Activated naive CD8-positive, alpha-beta T cell treated with anti-CD3 and anti-CD28 coated beads, Interleukin-2, amount 10 ng/mL, durations not matched to agents 7 days and 5 days (primary cell): ENCODE data around the gene PRMT5. TPM values are rescaled to one million over a fixed set of nuclear protein-coding genes. Genes with fewer than 3 reads are reported as not detected.

Experiments used
- ATAC-seq: fragments of 150-1000 bp; cut with Tn5 transposase; one replicate; pipeline ENCODE4 v1.10.0; 2021; ENCODE audit warnings: low read depth, moderate library complexity
- POLR2A ChIA-PET: fragments of 350-600 bp; sonication (Branson Sonifier 250); formaldehyde crosslinking; loops from one replicate; lab custom pipeline; 2021; ENCODE audit warnings: antibody characterized with exemption; lab: Charles Lee
- DNase-seq: peaks from one replicate; pipeline ENCODE4 v3.0.0; 2021
- H3K27ac Mint-ChIP-seq: one replicate; pipeline ENCODE4 v1.8.0; 2022; ENCODE audit warnings: mild to moderate bottlenecking, mixed read lengths
- H3K27me3 Mint-ChIP-seq: one replicate; pipeline ENCODE4 v1.8.0; 2022; ENCODE audit warnings: mild to moderate bottlenecking, moderate library complexity, mixed read lengths
- H3K36me3 Mint-ChIP-seq: one replicate; pipeline ENCODE4 v1.8.0; 2021; ENCODE audit warnings: mild to moderate bottlenecking, mixed read lengths
- H3K4me1 Mint-ChIP-seq: one replicate; pipeline ENCODE4 v1.8.0; 2021; ENCODE audit warnings: mixed read lengths
- H3K4me3 Mint-ChIP-seq: one replicate; pipeline ENCODE4 v1.8.0; 2022; ENCODE audit warnings: mild to moderate bottlenecking, moderate library complexity, mixed read lengths
- H3K9me3 Mint-ChIP-seq: one replicate; pipeline ENCODE4 v1.8.0; 2021; ENCODE audit warnings: mixed read lengths
- total RNA-seq, 2 experiments: library from RNA; stranded (reverse); gene quantifications; one replicate each; pipeline ENCODE4 v1.2.3, GENCODE V29; 2021

The PRMT5 gene
- total RNA-seq, 2 experiments from 2014 or later: 35.7 to 40.1 TPM

DNA sequence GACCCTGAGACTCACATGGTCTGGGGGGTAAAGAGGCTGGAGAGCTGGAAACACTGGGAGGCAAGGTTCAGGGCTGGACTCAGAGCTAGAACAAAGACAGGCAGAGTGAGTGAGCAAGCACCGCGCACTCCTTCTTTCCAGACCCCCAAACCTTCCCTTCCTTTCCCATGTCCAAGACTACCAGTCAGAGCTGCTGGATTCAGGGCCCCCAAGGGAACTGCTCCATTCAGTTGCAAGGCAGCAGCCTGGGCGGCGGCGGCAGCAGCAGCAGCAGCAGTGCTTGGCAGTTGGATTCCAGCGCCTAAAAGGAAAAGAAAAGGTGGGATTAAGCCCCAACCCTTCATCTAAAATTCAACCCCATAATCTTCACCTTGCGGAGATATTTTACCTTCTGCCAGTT, 27.4 kb downstream of the PRMT5 start:
- POLR2A ChIA-PET: interaction anchor here (0.6 to 1.2 kb wide), 7 partner anchors 12 to 389 kb away, joined by 3 read pairs; partner anchors contain the start of gene LRP10
- Mint-ChIP-seq H3K27ac (no peak overlapping the region), H3K9me3 (no peaks in the 10 kb centered on the region), H3K4me1 (peaks cover 15% of the 10 kb centered on the region), H3K27me3 (no peaks in the 10 kb centered on the region), H3K36me3 (peaks cover 26% of the 10 kb centered on the region), H3K4me3 (no peak overlapping the region)
- DNase-seq (no peak), ATAC-seq (no peak)

DNA sequence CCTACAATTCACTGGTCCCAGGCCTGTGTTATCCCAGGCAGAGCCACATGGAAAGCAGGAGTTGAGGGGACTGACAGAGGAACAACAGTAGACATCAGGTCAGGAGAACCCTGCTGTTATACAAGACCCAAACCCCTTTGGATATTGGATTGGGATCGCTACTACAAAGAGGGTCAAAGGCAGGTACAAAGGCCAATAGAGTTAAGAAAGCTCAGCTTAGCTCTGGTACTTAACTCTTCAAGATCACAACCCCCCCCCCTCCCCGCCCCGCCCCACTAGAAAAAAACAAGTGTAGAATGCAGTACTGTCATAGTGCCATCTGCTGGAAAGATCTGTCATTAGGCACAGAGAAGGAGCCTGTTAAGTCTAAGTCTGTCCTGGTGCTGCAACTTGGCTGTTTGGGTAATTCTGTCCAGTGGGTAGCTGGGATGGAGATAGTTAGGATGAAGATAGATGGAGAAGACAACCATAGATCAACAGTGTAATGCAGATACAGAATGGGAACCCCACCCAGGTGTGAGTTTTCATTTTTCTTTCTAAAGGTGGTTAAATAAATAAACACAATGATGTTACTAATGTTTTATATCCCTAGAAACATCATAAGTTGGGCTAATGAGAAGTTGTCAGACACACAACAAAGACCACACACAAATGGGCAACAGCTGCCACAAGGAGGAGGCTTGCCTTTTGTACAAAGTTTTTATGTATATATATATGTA, 28.9 kb downstream of the PRMT5 start:
- H3K4me3 Mint-ChIP-seq: no peak overlapping the region
- no peak for DNase-seq
- ATAC-seq: peak; percentile 75
- H3K4me1 Mint-ChIP-seq: peaks cover 15% of the 10 kb centered on the region
- peaks cover 24% of the 10 kb centered on the region for H3K36me3 Mint-ChIP-seq
- no peaks in the 10 kb centered on the region for H3K9me3 Mint-ChIP-seq
- peak overlapping the region; percentile 31 for H3K27ac Mint-ChIP-seq
- H3K27me3 Mint-ChIP-seq: no peaks in the 10 kb centered on the region
- POLR2A ChIA-PET: interaction anchor here (0.7 to 1.5 kb wide), 6 partner anchors 14 to 330 kb away, joined by 3 to 7 read pairs (median 3); partner anchors contain the start of gene RBM23

DNA sequence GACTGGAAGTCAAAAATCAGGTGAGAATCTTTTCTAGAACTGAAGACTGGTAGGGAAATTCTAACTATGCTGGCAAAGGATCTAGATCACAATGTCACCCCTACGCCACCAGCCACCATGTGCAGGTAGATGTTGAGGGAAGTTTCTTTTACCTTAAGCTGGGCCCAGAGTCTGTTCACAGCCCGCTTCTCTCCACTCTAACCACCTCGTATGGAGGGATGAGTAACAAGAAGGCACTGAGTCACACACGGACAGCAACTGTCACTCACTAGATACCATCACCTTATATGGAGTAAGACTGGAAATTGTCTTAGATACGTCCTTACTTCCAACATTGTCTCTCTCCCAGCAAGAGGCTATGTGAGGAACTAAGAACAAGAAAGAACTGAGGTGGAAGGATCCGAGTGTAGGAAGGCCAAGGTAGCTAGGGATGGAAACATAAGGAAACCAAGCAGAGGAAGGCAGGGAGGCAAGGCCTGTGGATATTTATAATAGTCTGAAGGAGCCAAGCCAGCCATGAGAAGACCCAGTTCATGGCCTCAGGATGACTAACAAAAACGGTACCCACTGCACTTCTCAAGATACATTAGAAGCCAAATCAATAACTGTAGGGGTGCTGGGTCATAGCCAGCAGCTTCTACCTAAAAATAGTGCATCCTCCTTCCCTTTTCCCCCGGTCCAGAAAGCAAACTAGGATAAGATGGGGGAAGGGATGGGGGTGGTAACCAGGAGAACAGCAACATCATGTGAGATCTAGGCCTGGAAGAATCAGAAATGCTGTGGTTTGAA, 30.7 kb downstream of the PRMT5 start:
- DNase-seq (no peak), ATAC-seq (no peak)
- H3K27ac Mint-ChIP-seq: no peak overlapping the region
- H3K36me3 Mint-ChIP-seq: peaks cover 24% of the 10 kb centered on the region
- H3K9me3 Mint-ChIP-seq: no peaks in the 10 kb centered on the region
- peaks cover 15% of the 10 kb centered on the region for H3K4me1 Mint-ChIP-seq
- no peak overlapping the region for H3K4me3 Mint-ChIP-seq
- no peaks in the 10 kb centered on the region for H3K27me3 Mint-ChIP-seq
- POLR2A ChIA-PET: interaction anchor here (0.6 to 1.4 kb wide), 3 partner anchors 9 to 71 kb away, joined by 3 read pairs; no protein-coding TSS in a partner anchor

DNA sequence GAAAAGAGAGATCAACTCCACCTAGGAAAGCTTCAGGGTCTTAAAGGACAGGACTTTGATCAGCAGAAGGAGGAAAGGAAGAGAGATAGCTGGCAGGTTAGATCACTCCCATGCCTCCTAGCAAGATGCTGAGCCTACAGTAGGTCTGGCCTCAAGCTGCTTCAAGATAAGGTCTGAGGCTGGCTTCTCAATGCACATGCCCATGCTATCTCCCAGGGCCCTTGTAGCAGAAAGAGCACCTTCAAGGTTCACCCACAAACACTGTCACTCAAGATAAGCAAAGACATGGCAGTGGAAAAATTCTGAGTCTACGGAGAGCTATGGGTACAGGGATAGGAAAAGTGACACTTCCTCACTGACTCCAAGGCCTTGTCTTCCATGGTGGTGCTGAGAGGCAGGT, 31.8 kb downstream of the PRMT5 start:
- no peak overlapping the region for H3K4me3 Mint-ChIP-seq
- H3K27ac Mint-ChIP-seq: no peak overlapping the region
- peaks cover 23% of the 10 kb centered on the region for H3K36me3 Mint-ChIP-seq
- no peaks in the 10 kb centered on the region for H3K27me3 Mint-ChIP-seq
- ATAC-seq: no peak
- peaks cover 15% of the 10 kb centered on the region for H3K4me1 Mint-ChIP-seq
- POLR2A ChIA-PET: interaction anchor here (0.7 kb wide), 1 partner anchor 25 kb away, joined by 3 read pairs; no protein-coding TSS in a partner anchor
- DNase-seq: no peak
- no peaks in the 10 kb centered on the region for H3K9me3 Mint-ChIP-seq

DNA sequence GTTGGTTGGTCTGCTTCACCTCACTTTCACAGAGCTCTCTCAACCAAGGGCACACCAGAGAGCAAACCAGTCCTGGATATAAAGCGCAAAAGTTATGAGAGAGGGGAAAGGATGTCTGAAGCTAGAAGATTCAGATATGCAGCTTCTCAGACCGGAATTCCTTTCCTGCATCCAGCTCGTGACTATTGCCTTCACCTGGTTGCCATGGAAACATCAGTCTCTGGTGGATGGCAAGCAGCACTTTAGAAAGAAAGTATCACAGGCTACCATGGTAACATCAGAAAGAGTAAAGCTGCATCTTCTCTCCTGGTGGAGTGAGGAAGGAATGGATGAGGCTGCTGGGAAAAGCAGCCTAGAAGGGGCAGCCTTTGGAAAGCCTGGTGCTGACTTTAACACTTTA, 32.4 kb downstream of the PRMT5 start:
- no peaks in the 10 kb centered on the region for H3K27me3 Mint-ChIP-seq
- peaks cover 19% of the 10 kb centered on the region for H3K36me3 Mint-ChIP-seq
- H3K4me3 Mint-ChIP-seq: no peak overlapping the region
- H3K9me3 Mint-ChIP-seq: no peaks in the 10 kb centered on the region
- ATAC-seq (no peak), DNase-seq (no peak)
- POLR2A ChIA-PET: interaction anchor here (0.7 to 0.8 kb wide), 3 partner anchors 16 to 26 kb away, joined by 3 read pairs; no protein-coding TSS in a partner anchor
- no peak overlapping the region for H3K27ac Mint-ChIP-seq
- H3K4me1 Mint-ChIP-seq: peaks cover 14% of the 10 kb centered on the region

DNA sequence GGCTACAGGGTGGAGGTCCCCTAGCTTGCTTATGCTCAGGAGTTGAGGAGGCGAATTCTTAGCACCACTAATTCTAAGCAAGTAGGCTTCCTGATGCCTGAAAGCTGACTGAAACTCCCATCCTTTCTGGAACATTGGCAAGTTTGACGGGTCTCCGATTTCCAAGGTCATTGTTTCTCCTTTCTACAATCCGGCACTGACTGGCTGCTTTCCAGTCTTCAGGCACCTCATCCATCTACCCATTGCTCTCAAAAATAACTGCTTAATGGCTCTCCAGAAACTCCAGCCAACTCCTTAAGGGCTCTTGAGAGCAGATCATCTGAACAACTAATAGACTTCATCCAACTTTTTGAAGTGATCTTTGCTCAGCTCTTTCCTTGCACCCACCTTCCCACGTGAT, 32.8 kb downstream of the PRMT5 start:
- ATAC-seq (no peak), DNase-seq (no peak)
- Mint-ChIP-seq H3K27ac (no peak overlapping the region), H3K4me3 (no peak overlapping the region), H3K9me3 (no peaks in the 10 kb centered on the region), H3K4me1 (peaks cover 12% of the 10 kb centered on the region), H3K27me3 (no peaks in the 10 kb centered on the region), H3K36me3 (peaks cover 15% of the 10 kb centered on the region)
- POLR2A ChIA-PET: interaction anchor here (0.7 to 0.8 kb wide), 2 partner anchors 16 to 25 kb away, joined by 3 read pairs; no protein-coding TSS in a partner anchor

DNA sequence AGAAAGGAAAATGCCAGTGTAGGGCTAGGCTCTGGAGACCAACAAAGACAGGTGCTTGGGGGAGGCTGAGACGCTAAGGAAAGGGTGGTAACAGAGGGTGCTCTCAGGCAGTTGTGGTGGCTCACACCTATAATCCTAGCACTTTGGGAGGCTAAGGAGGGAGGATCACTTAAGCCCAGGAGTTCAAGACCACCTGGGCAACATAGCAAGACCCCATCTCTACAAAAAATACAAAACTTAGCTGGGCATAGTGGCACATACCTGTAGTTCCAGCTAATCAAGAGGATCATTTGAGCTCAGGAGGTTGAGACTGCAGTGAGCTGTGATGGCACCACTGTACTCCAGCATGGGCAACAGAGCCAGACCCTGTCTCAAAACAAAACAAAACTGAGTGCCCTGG, 33.8 kb downstream of the PRMT5 start:
- Mint-ChIP-seq H3K4me1 (peaks cover 6% of the 10 kb centered on the region), H3K27me3 (no peaks in the 10 kb centered on the region), H3K4me3 (no peak overlapping the region), H3K36me3 (peaks cover 13% of the 10 kb centered on the region), H3K9me3 (no peaks in the 10 kb centered on the region), H3K27ac (no peak overlapping the region)
- POLR2A ChIA-PET: no interaction called here
- ATAC-seq (no peak), DNase-seq (no peak)

DNA sequence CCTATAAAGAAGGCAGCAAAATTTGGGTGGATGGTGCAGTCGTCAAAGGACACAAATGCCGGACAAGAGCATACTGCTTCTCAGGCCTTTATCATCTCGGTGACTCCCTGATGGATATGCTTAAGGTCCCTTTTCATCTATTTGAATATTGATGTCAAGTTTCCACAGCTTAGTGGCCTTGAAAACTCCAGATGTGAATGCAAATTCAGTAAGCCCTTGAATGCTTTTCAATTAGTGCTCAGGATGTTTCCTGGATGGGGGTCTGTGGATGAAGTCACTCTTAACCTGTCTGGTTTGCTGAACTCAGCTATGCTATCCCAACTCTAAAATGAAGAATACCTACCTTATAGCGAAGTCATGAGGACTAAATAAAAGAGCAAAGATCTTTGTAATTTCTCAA, 35.5 kb downstream of the PRMT5 start:
- Mint-ChIP-seq H3K36me3 (peaks cover 9% of the 10 kb centered on the region), H3K9me3 (no peaks in the 10 kb centered on the region)
- POLR2A ChIA-PET: interaction anchor here (0.6 kb wide), 1 partner anchor 35 kb away, joined by 3 read pairs; no protein-coding TSS in a partner anchor

DNA sequence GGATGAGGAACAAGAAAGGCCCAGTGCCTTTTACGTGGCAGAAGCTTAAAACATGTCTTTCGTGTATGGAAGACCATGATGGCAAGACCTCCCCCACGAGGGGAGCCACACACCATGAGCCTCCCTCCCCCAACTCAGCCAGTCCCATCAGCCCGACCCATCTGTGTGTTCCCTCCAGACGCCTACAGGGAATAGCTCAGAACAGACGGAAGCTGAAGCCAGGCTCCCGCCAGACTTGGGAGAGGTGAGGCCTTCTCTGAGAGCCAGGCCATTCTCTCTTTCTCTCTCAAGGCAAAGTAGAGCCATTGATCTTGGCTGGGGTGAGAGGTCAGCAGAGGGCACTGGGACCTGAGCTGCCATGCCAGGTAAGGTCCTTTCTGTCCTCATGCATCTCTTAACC, 36.7 kb downstream of the PRMT5 start:
- H3K9me3 Mint-ChIP-seq: no peaks in the 10 kb centered on the region
- H3K27me3 Mint-ChIP-seq: no peaks in the 10 kb centered on the region
- H3K36me3 Mint-ChIP-seq: peaks cover 6% of the 10 kb centered on the region
- DNase-seq (no peak), ATAC-seq (no peak)
- H3K4me1 Mint-ChIP-seq: peaks cover 8% of the 10 kb centered on the region
- H3K27ac Mint-ChIP-seq: no peak overlapping the region
- no peak overlapping the region for H3K4me3 Mint-ChIP-seq
- POLR2A ChIA-PET: interaction anchor here (0.6 to 1.2 kb wide), 2 partner anchors 14 to 20 kb away, joined by 3 to 5 read pairs; no protein-coding TSS in a partner anchor

More for the DNA sequence above, 35.5 kb downstream of the PRMT5 start:
- peaks cover 6% of the 10 kb centered on the region for H3K4me1 Mint-ChIP-seq
- no peak overlapping the region for H3K4me3 Mint-ChIP-seq
- H3K27me3 Mint-ChIP-seq: no peaks in the 10 kb centered on the region
- no peak for DNase-seq
- no peak overlapping the region for H3K27ac Mint-ChIP-seq
- no peak for ATAC-seq

DNA sequence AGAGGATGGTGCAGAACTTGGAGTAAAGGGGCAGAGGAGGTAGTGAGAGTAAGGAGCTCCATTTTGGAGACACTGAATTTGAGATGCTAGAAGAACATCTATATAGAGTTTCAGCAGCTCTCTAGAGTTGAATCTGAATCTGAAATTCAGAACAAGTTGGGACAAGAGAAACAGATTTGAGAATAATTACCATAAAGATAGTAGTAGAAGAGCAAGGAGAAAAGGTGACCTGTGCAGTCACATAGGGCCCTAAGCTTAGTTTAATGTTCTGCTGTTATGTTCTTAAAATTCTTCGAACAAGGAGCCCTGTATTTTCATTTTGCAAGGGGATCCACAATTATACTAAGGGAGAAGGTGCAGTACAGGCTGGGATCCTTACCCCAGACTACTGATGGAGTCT, 38.8 kb downstream of the PRMT5 start:
- H3K27me3 Mint-ChIP-seq: peaks cover 8% of the 10 kb centered on the region
- DNase-seq: no peak
- H3K9me3 Mint-ChIP-seq: no peaks in the 10 kb centered on the region
- no peaks in the 10 kb centered on the region for H3K36me3 Mint-ChIP-seq
- no peak overlapping the region for H3K4me3 Mint-ChIP-seq
- ATAC-seq: no peak
- POLR2A ChIA-PET: interaction anchor here (0.7 to 1.1 kb wide), 3 partner anchors 12 to 297 kb away, joined by 3 to 6 read pairs (median 4); no protein-coding TSS in a partner anchor
- peaks cover 16% of the 10 kb centered on the region for H3K4me1 Mint-ChIP-seq
- no peak overlapping the region for H3K27ac Mint-ChIP-seq

DNA sequence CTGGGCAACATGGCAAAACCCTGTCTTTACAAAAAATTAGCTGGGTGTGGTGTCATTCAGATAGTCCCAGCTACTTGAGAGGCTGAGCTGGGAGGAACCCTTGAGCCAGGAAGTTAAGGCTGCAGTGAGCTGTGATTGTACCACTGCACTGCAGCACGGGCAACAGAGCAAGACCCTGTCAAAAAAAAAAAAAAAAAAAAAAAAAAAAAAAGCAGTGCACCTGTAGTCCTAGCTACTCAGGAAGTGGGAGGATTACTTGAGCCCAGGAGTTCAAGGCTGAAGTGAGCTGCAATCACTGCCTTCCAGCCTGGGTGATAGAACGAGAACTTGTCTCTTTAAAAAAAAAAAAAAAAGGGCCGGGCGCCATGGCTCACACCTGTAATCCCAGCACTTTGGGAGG, 40.5 kb downstream of the PRMT5 start:
- no peaks in the 10 kb centered on the region for H3K36me3 Mint-ChIP-seq
- no peak for DNase-seq
- no peak overlapping the region for H3K4me3 Mint-ChIP-seq
- H3K4me1 Mint-ChIP-seq: peaks cover 23% of the 10 kb centered on the region
- no peaks in the 10 kb centered on the region for H3K9me3 Mint-ChIP-seq
- H3K27ac Mint-ChIP-seq: no peak overlapping the region
- ATAC-seq: no peak
- H3K27me3 Mint-ChIP-seq: peaks cover 17% of the 10 kb centered on the region
- POLR2A ChIA-PET: interaction anchor here (0.6 to 2.9 kb wide), 2 partner anchors 16 to 43 kb away, joined by 3 to 27 read pairs; partner anchors contain the start of gene LRP10

DNA sequence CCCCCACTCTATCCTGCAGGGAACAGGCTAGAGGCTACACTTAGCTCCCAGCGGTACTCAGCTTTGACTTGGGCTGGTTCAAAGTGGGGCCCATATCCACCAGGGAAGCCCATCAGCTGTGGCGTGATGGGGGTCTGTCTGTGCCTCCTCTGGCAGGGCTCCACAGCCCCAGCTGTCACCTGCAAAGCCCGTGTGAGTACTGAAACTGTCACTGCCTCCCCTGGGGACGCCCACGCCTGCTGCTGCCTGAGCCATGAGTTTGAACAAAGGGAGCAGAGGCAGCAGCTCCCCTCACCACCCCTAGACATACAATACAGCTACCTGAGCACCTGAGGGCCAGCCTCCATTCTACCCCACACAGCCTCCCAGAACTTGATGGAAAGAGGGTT, 41.2 kb downstream of the PRMT5 start:
- no peak overlapping the region for H3K4me3 Mint-ChIP-seq
- H3K27ac Mint-ChIP-seq: no peak overlapping the region
- DNase-seq: no peak
- ATAC-seq: no peak
- POLR2A ChIA-PET: interaction anchor here (2.9 kb wide), 1 partner anchor 16 kb away, joined by 27 read pairs; the partner anchor contains the start of gene LRP10
- H3K36me3 Mint-ChIP-seq: no peaks in the 10 kb centered on the region
- H3K27me3 Mint-ChIP-seq: peaks cover 20% of the 10 kb centered on the region
- no peaks in the 10 kb centered on the region for H3K9me3 Mint-ChIP-seq
- peaks cover 23% of the 10 kb centered on the region for H3K4me1 Mint-ChIP-seq
